Activated CD4-positive, alpha-beta T cell treated with anti-CD3 and anti-CD28 coated beads, Interleukin-2, amount 50 U/mL, for 1 hour (primary cell): ENCODE results near the gene CHIC2.

Experiments
- DNase-seq: peaks from one replicate; pipeline ENCODE4 v3.0.0-alpha.2; 2020

Gene CHIC2

GRCh38 chr4:53997898-53998297 is 66.5 kb downstream of the CHIC2 start:
- no peak for DNase-seq

GRCh38 chr4:53994382-53995102 is 69.9 kb downstream of the CHIC2 start:
- no peak for DNase-seq

GRCh38 chr4:53992785-53993184 is 71.6 kb downstream of the CHIC2 start:
- no peak for DNase-seq

- DNase-seq: no peak
Measured at GRCh38 chr4:53991821-53992220, 72.6 kb downstream of the CHIC2 start.

- DNase-seq: no peak
Measured at GRCh38 chr4:53990641-53991040, 73.8 kb downstream of the CHIC2 start.

GRCh38 chr4:53987761-53988171 is 76.6 kb downstream of the CHIC2 start:
- no peak for DNase-seq

- no peak for DNase-seq
Measured at GRCh38 chr4:53986062-53986461, 78.3 kb downstream of the CHIC2 start.

- no peak for DNase-seq
Measured at GRCh38 chr4:53981567-53981966, 82.8 kb downstream of the CHIC2 start.

- no peak for DNase-seq
Measured at GRCh38 chr4:53981066-53981465, 83.3 kb downstream of the CHIC2 start.

- no peak for DNase-seq
Measured at GRCh38 chr4:53974561-53974960, 89.8 kb downstream of the CHIC2 start.

- DNase-seq: no peak
Measured at GRCh38 chr4:53967986-53968385, 96.4 kb downstream of the CHIC2 start.

- DNase-seq: no peak
Measured at GRCh38 chr4:53963781-53964180, 100.6 kb downstream of the CHIC2 start.

- no peak for DNase-seq
Measured at GRCh38 chr4:53963336-53963735, 101.1 kb downstream of the CHIC2 start.

GRCh38 chr4:53962516-53963225 is 101.7 kb downstream of the CHIC2 start:
- no peak for DNase-seq

GRCh38 chr4:53961351-53961750 is 103.1 kb downstream of the CHIC2 start:
- no peak for DNase-seq

GRCh38 chr4:53960843-53961242 is 103.6 kb downstream of the CHIC2 start:
- DNase-seq: no peak
